HG03108 (cell line): ENCODE measurements around the gene SENP7.

Experiments
- ATAC-seq: cut with Tn5 transposase; IDR thresholded peaks from one replicate; pipeline ENCODE4 v1.9.1; 2021; ENCODE audit warnings: moderate library complexity; ENCODE audit not compliant: unreplicated experiment

SENP7 gene

GRCh38 chr3:101278727-101279126 lies 234.3 kb downstream of the SENP7 start:
- no peak for ATAC-seq
